Astrocyte of the hippocampus (primary cell): ENCODE data around the gene SLC13A5.
"Not testable (repeated sequence)": the region's sequence is repeated elsewhere in the genome, so short reads cannot be mapped to it uniquely, and the experiment has no call there.

ENCODE experiments used
- DNase-seq: peaks from one replicate; pipeline ENCODE4 v3.0.0; 2011; ENCODE audit warnings: low read depth, low spot score

Gene SLC13A5

GRCh38 chr17:6711081-6711674, 2.0 kb downstream of the SLC13A5 start:
- DNase-seq = peak; percentile 19

- no peak for DNase-seq
Measured at GRCh38 chr17:6710317-6710716, 2.9 kb downstream of the SLC13A5 start.

GRCh38 chr17:6708357-6708961, 4.7 kb downstream of the SLC13A5 start:
- no peak for DNase-seq

- DNase-seq = no peak
Measured at GRCh38 chr17:6706996-6707395, 6.2 kb downstream of the SLC13A5 start.

- DNase-seq = no peak
Measured at GRCh38 chr17:6706499-6706898, 6.7 kb downstream of the SLC13A5 start.

- no peak for DNase-seq
Measured at GRCh38 chr17:6704470-6705052, 8.6 kb downstream of the SLC13A5 start.

- DNase-seq = no peak
Measured at GRCh38 chr17:6703751-6704150, 9.4 kb downstream of the SLC13A5 start.

GRCh38 chr17:6702567-6703215, 10.5 kb downstream of the SLC13A5 start:
- no peak for DNase-seq

- DNase-seq = peak; percentile 30
Measured at GRCh38 chr17:6701719-6702118, 11.4 kb downstream of the SLC13A5 start.

GRCh38 chr17:6700948-6701307, 12.2 kb downstream of the SLC13A5 start:
- DNase-seq = no peak

GRCh38 chr17:6699997-6700947, 12.9 kb downstream of the SLC13A5 start:
- DNase-seq = no peak

- no peak for DNase-seq
Measured at GRCh38 chr17:6698004-6698403, 15.2 kb downstream of the SLC13A5 start.

- DNase-seq = no peak
Measured at GRCh38 chr17:6696906-6697305, 16.3 kb downstream of the SLC13A5 start.

- no peak for DNase-seq
Measured at GRCh38 chr17:6695565-6695964, 17.6 kb downstream of the SLC13A5 start.

- DNase-seq = no peak
Measured at GRCh38 chr17:6695051-6695450, 18.1 kb downstream of the SLC13A5 start.

GRCh38 chr17:6691958-6692357, 21.2 kb downstream of the SLC13A5 start:
- DNase-seq = not testable (repeated sequence)

- no peak for DNase-seq
Measured at GRCh38 chr17:6691546-6691945, 21.6 kb downstream of the SLC13A5 start.

GRCh38 chr17:6690641-6691040, 22.5 kb downstream of the SLC13A5 start:
- DNase-seq = no peak

GRCh38 chr17:6688944-6689343, 24.2 kb downstream of the SLC13A5 start:
- no peak for DNase-seq

GRCh38 chr17:6686026-6686425, 27.1 kb downstream of the SLC13A5 start:
- no peak for DNase-seq

- no peak for DNase-seq
Measured at GRCh38 chr17:6684881-6685767, 28.0 kb downstream of the SLC13A5 start.
